HG03354 (cell line): ENCODE measurements around the gene C1QL1.

Source experiments
- ATAC-seq: cut with Tn5 transposase; IDR thresholded peaks from one replicate; pipeline ENCODE4 v1.9.1; 2021; ENCODE audit warnings: mild to moderate bottlenecking; ENCODE audit not compliant: unreplicated experiment, poor library complexity, severe bottlenecking

The C1QL1 gene

DNA sequence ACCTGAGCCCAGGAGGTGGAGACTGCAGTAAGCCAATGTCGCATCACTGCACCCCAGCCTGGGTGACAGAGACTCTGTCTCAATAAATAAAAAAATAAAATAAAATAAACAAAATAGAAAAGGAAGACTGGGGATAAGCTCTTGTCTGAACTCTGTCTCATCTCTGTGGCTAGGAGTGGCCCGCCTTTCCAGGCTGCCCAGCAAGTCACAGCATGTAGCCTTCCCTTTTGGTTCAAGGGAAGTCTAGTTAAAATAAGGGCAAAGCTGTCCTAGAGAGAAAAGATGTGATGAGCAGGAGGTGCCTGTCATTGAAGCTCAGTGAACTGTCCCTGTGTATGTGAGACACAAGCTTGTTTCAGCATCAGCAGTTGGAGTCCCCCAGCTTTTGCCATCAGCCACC, 50.1 kb downstream of the C1QL1 start:
- ATAC-seq, result no peak

GRCh38 chr17:44917456-44917855, 50.6 kb downstream of the C1QL1 start:
- ATAC-seq, result no peak

DNA sequence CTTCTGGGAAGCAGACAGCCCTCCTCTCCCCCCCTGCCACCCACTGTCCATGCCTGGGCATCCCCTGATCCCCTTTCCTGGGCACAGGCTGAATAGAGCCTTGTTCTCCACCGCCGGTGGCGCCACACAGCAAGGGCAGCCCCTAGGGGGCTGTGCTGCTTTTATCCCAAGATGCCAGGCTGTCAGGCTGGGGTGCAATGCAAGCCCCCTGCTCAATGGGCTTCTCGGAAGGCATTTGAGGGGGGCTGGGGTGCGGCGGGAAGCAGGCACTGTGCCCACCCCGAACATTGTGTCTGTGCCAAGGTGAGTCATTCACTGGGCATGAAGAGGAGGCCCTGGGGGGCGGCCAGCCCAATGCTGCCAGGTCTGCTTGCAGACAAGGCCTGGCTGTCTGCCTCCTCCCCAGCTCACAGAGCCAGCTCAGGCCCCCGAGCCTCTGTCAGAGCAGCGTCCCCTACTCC, 51.3 kb downstream of the C1QL1 start:
- ATAC-seq, result no peak

DNA sequence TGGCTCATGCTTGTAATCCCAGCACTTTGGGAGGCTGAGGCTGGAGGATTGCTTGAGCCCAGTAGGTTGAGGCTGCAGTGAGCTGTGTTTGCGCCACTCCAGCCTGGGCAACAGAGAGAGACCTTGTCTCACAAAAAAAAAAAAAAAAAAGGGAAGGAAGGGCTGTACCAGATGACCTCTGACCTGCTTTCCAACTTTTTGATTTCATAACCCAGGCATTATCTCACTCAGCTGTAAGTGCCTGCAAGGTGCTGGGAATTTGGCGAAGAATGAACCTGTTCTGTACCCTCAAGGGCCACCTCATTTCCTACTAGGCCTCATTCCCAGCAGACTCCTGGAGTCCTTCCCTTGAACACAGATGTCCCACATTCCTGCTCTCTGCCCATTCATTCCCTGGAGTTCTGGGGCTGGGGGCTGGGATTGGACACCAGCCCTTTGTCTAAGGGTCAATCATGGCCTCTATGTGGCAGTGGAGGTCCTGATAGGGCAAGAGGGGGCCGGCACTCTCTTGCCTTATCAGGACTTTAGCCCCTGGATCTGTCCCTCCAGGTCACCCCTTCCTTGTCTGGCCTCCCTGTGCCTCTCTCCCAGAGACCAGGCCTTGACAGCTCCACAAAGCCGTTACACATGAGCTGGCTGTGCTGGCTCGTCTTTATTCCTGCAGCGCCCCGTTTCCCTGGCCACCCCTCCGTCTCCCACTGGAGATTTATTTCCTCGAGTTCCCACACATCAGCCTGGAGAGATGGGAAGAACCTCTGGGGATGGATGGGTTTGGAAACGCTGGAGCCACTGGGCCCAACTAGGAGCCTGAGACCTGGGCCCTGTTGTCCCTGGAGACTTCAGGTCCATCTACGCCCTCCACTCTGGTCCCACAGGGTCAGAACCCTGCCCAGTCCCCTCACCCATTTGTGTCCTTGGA, 52.0 kb downstream of the C1QL1 start:
- no peak for ATAC-seq

GRCh38 chr17:44915321-44915726, 52.8 kb downstream of the C1QL1 start, which contains the start of gene GFAP:
Gene GFAP, minus strand, starts transcription at chr17:44915500. Its CDS starts 14 bp downstream, at chr17:44915486.
- no peak for ATAC-seq

DNA sequence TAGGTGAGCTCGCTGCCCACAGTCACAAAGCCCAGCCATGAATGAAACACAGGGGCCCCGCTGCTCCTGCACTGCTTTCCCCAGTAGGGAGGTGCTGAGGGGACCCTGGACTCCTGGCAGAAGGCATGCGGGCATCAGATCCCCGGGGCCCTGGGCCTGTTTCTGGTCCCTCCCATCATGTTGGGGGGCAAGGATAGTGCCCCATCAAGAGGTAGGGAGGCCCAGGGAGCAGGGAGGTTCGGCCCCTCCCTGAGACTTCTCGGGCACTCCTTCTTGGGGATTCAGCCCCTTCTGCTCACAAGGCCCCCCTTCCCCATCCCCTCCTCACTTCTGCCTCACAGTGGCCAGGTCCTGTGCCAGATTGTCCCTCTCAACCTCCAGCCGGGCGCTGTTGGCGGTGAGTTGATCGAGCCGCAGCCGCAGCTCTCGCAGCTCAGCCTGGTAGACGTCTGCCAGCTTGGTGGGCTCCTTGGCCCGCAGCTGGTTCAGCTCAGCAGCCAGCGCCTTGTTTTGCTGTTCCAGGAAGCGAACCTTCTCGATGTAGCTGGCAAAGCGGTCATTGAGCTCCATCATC, 53.3 kb downstream of the C1QL1 start:
- ATAC-seq, result no peak

- ATAC-seq, result no peak
Measured at GRCh38 chr17:44914148-44914547, 54.0 kb downstream of the C1QL1 start.

GRCh38 chr17:44913676-44914075, 54.4 kb downstream of the C1QL1 start:
- ATAC-seq, result no peak

GRCh38 chr17:44912763-44913544, 55.1 kb downstream of the C1QL1 start:
- ATAC-seq, result no peak

DNA sequence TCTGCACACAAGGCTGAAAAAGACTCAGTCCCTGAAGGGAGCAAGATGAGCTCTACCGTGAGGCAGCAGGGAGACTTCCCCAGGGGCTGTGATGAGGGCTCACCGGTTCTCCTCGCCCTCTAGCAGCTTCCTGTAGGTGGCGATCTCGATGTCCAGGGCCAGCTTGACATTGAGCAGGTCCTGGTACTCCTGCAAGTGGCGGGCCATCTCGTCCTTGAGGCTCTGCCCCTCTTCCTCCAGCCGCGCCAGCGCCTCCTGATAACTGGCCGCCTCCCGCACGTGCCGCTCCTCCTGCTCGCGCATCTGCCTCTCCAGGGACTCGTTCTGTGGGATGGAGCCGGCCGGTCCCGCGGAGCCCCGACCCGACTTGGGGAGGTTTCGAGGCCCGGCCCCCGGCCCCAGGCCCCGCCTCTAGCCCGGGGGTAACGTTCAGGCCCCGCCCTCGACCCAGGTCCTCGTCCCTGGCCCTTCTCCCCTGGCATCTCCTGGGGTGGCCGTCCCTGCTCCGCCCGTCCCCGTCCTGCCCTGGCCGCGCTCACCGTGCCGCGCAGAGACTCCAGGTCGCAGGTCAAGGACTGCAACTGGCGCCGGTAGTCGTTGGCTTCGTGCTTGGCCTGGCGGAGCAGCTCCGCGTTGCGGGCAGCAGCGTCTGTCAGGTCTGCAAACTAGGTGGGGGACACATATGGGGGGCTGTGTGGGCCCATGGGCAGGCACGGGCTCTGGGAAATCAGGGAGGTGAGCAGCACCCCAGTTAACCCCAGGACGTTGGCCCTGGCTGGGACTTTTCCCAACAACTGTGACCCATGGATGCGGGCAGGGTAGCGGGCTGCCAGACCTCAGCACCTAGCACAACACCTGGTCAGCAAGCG, 56.7 kb downstream of the C1QL1 start:
- ATAC-seq, result no peak

- no peak for ATAC-seq
Measured at GRCh38 chr17:44910231-44911106, 57.6 kb downstream of the C1QL1 start.
